GM18870 (cell line): Measurements from ENCODE around the gene PRMT5.

Experiments
- ATAC-seq: cut with Tn5 transposase; IDR thresholded peaks from one replicate; pipeline ENCODE4 v1.9.1; 2021; ENCODE audit warnings: moderate library complexity; ENCODE audit not compliant: unreplicated experiment

The PRMT5 gene

DNA sequence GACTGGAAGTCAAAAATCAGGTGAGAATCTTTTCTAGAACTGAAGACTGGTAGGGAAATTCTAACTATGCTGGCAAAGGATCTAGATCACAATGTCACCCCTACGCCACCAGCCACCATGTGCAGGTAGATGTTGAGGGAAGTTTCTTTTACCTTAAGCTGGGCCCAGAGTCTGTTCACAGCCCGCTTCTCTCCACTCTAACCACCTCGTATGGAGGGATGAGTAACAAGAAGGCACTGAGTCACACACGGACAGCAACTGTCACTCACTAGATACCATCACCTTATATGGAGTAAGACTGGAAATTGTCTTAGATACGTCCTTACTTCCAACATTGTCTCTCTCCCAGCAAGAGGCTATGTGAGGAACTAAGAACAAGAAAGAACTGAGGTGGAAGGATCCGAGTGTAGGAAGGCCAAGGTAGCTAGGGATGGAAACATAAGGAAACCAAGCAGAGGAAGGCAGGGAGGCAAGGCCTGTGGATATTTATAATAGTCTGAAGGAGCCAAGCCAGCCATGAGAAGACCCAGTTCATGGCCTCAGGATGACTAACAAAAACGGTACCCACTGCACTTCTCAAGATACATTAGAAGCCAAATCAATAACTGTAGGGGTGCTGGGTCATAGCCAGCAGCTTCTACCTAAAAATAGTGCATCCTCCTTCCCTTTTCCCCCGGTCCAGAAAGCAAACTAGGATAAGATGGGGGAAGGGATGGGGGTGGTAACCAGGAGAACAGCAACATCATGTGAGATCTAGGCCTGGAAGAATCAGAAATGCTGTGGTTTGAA is 30.7 kb downstream of the PRMT5 start:
- ATAC-seq, result no peak

GRCh38 chr14:22897357-22897756 is 31.8 kb downstream of the PRMT5 start:
- no peak for ATAC-seq

DNA sequence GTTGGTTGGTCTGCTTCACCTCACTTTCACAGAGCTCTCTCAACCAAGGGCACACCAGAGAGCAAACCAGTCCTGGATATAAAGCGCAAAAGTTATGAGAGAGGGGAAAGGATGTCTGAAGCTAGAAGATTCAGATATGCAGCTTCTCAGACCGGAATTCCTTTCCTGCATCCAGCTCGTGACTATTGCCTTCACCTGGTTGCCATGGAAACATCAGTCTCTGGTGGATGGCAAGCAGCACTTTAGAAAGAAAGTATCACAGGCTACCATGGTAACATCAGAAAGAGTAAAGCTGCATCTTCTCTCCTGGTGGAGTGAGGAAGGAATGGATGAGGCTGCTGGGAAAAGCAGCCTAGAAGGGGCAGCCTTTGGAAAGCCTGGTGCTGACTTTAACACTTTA is 32.4 kb downstream of the PRMT5 start:
- no peak for ATAC-seq

DNA sequence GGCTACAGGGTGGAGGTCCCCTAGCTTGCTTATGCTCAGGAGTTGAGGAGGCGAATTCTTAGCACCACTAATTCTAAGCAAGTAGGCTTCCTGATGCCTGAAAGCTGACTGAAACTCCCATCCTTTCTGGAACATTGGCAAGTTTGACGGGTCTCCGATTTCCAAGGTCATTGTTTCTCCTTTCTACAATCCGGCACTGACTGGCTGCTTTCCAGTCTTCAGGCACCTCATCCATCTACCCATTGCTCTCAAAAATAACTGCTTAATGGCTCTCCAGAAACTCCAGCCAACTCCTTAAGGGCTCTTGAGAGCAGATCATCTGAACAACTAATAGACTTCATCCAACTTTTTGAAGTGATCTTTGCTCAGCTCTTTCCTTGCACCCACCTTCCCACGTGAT is 32.8 kb downstream of the PRMT5 start:
- ATAC-seq, result no peak

- no peak for ATAC-seq
Observed at GRCh38 chr14:22895402-22895801, 33.8 kb downstream of the PRMT5 start.

- ATAC-seq, result no peak
Observed at GRCh38 chr14:22893706-22894105, 35.5 kb downstream of the PRMT5 start.

DNA sequence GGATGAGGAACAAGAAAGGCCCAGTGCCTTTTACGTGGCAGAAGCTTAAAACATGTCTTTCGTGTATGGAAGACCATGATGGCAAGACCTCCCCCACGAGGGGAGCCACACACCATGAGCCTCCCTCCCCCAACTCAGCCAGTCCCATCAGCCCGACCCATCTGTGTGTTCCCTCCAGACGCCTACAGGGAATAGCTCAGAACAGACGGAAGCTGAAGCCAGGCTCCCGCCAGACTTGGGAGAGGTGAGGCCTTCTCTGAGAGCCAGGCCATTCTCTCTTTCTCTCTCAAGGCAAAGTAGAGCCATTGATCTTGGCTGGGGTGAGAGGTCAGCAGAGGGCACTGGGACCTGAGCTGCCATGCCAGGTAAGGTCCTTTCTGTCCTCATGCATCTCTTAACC is 36.7 kb downstream of the PRMT5 start:
- no peak for ATAC-seq

- no peak for ATAC-seq
Observed at GRCh38 chr14:22890416-22890815, 38.8 kb downstream of the PRMT5 start.

DNA sequence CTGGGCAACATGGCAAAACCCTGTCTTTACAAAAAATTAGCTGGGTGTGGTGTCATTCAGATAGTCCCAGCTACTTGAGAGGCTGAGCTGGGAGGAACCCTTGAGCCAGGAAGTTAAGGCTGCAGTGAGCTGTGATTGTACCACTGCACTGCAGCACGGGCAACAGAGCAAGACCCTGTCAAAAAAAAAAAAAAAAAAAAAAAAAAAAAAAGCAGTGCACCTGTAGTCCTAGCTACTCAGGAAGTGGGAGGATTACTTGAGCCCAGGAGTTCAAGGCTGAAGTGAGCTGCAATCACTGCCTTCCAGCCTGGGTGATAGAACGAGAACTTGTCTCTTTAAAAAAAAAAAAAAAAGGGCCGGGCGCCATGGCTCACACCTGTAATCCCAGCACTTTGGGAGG is 40.5 kb downstream of the PRMT5 start:
- no peak for ATAC-seq

- no peak for ATAC-seq
Observed at GRCh38 chr14:22887990-22888378, 41.2 kb downstream of the PRMT5 start.

GRCh38 chr14:22887260-22887989 is 41.8 kb downstream of the PRMT5 start:
- peak; percentile 45 for ATAC-seq

- ATAC-seq, result peak; percentile 37
Observed at GRCh38 chr14:22886500-22887259, 42.5 kb downstream of the PRMT5 start.

DNA sequence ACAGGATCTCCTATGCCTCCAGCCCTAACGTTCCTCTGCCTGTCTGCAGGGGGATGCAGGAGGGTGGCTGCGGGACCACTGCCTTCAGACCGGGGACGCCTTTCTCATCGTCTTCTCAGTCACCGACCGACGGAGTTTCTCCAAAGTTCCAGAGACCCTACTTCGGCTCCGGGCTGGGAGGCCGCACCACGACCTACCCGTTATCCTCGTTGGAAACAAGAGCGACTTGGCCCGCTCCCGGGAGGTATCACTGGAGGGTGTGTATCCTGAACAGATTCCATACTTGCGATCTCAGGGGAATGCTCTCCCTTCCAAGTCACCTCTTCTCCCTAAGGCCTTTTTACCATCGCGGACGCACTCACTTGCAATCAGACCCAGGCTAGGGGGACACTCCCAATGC is 43.2 kb downstream of the PRMT5 start:
- no peak for ATAC-seq

GRCh38 chr14:22884738-22885523 is 44.2 kb downstream of the PRMT5 start:
- no peak for ATAC-seq

DNA sequence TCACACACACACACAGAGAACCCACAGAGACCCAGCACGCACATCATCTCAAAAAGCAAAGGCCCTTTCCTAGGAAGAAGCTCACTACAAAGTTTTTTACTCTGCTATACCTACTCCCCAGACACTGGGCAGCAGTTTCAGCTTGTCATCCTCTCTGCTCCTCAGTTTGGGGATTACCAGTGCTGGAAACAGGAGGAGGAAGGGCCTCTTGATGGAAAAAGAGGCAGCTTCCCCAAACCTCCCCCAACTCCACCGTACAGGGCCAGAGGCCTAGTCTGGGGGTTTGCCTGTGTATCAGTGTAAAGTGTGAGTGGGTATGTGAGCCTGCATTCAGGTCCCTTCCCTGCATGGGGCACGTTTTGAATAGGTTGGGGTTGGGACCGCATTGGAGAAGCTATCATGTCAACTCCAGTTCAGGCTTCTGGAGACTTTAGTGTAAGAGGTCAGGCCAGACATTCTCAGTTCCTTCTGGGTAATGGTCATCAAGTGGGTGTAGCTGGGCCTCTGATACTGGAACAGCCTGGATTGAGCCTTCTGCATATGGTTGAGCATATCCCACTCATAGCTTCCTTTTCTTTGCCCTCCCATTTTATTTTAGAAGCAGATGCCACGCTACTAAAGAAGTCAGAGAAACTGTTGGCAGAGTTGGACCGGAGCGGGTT is 45.0 kb downstream of the PRMT5 start:
- ATAC-seq, result no peak

DNA sequence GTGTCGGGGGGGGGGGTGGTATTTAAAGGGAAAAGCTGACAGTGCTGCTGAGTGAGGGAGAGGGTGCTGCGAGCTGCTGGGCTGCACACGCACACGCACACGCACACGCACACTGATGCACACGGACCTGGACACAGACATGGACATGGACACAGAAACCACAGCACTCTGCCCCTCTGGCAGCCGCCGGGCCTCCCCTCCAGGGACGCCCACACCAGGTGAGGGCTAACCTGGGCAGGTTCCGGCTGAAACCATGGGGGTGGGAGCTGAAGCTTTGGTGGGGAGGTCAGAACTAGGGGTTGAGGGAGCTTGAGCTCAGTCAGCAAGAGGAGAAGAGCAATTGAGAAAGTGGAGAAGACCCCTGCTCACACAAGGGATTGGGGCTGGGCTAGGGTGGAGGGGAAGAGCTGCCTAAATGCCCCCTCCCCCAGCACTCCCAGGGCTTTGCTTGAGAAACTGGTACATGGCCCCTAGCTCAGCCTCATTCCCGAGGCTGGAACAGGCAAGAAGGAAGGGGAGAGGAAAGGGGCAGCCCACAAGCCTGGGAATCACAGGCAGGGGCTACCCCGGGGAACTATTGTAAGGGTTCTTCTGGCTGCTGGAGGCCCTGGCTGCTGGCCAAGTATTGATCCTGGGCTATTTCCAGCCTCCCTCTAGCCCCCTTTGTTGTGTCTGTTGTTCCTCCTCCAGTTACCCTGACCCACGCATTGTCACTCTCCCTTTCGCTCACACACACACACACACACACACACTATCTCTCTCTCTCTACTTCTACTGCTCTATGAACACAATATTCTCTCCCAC is 45.8 kb downstream of the PRMT5 start, which contains the start of gene REM2:
Gene REM2, plus strand, starts transcription at position 50 of the 804 bp plus-strand sequence. Its CDS starts 66 bp downstream, at position 116.
- no peak for ATAC-seq

- no peak for ATAC-seq
Observed at GRCh38 chr14:22882529-22883172, 46.5 kb downstream of the PRMT5 start.

GRCh38 chr14:22882064-22882463 is 47.1 kb downstream of the PRMT5 start:
- ATAC-seq, result no peak
